GM23338 (cell line): Measurements from ENCODE around the gene JAM3. TPM values are rescaled to one million over a fixed set of nuclear protein-coding genes. Genes with fewer than 3 reads are reported as not detected.

Source experiments
- ATAC-seq: fragments of 200-7000 bp; cut with Tn5 transposase; 3 replicates; pipeline ENCODE4 v1.9.1; 2020
- DNase-seq: peaks from one replicate; pipeline ENCODE4 v3.0.0-alpha.2; 2015; ENCODE audit warnings: low spot score
- H2AFZ ChIP-seq: fragments of 200-600 bp; sonication (generic); 2 replicates; pipeline ENCODE4 v1.8.0; 2016; ENCODE audit warnings: antibody characterized with exemption, mild to moderate bottlenecking, moderate library complexity
- H3F3A ChIP-seq: fragments of 200-600 bp; sonication (generic); replicated peaks from 2 replicates; pipeline ENCODE4 v1.8.0; 2017; ENCODE audit warnings: antibody characterized with exemption, mixed run types, low read depth
- H3K27ac ChIP-seq: fragments of 200-600 bp; sonication (generic); 2 replicates; pipeline ENCODE4 v1.6.1; 2016; ENCODE audit warnings: low read depth
- H3K27me3 ChIP-seq: fragments of 200-600 bp; sonication (generic); 2 replicates; pipeline ENCODE4 v1.8.0; 2016; ENCODE audit warnings: mild to moderate bottlenecking, mixed run types, moderate library complexity; ENCODE audit not compliant: insufficient read depth
- H3K36me3 ChIP-seq: fragments of 200-600 bp; sonication (generic); 2 replicates; pipeline ENCODE4 v1.8.0; 2016; ENCODE audit warnings: mild to moderate bottlenecking; ENCODE audit not compliant: insufficient read depth
- H3K4me1 ChIP-seq: fragments of 200-600 bp; sonication (generic); 2 replicates; pipeline ENCODE4 v1.8.0; 2016; ENCODE audit warnings: mild to moderate bottlenecking, moderate library complexity; ENCODE audit not compliant: insufficient read depth
- H3K4me2 ChIP-seq: fragments of 200-600 bp; sonication (generic); 2 replicates; pipeline ENCODE4 v1.7.1; 2017; ENCODE audit warnings: mixed run types
- H3K4me3 ChIP-seq: fragments of 200-600 bp; sonication (generic); 2 replicates; pipeline ENCODE4 v1.6.1; 2016; ENCODE audit warnings: mixed run types
- H3K79me2 ChIP-seq: fragments of 200-600 bp; sonication (generic); replicated peaks from 2 replicates; pipeline ENCODE4 v1.8.0; 2017; ENCODE audit warnings: mild to moderate bottlenecking; ENCODE audit not compliant: insufficient read depth
- H3K9me2 ChIP-seq: fragments of 200-600 bp; sonication (generic); 2 replicates; pipeline ENCODE4 v1.8.0; 2017; ENCODE audit not compliant: insufficient read depth
- H4K20me1 ChIP-seq: fragments of 200-600 bp; sonication (generic); replicated peaks from 2 replicates; pipeline ENCODE4 v1.8.0; 2017; ENCODE audit warnings: mild to moderate bottlenecking; ENCODE audit not compliant: insufficient read depth
- H3K27ac Mint-ChIP-seq: 2 replicates; pipeline ENCODE4 v1.8.0; 2020; ENCODE audit warnings: inconsistent platforms, mild to moderate bottlenecking, moderate library complexity, mixed read lengths
- H3K27me3 Mint-ChIP-seq: 3 replicates; pipeline ENCODE4 v1.8.0; 2022; ENCODE audit warnings: low read depth, mild to moderate bottlenecking, moderate library complexity, mixed read lengths, inconsistent platforms; ENCODE audit not compliant: insufficient read depth, poor library complexity
- H3K36me3 Mint-ChIP-seq: 3 replicates; pipeline ENCODE4 v1.8.0; 2021; ENCODE audit warnings: low read depth, mild to moderate bottlenecking, inconsistent platforms, moderate library complexity, mixed read lengths
- H3K4me1 Mint-ChIP-seq: 3 replicates; pipeline ENCODE4 v1.8.0; 2020; ENCODE audit warnings: mild to moderate bottlenecking, inconsistent platforms, mixed read lengths
- H3K4me3 Mint-ChIP-seq: 3 replicates; pipeline ENCODE4 v1.8.0; 2021; ENCODE audit warnings: moderate library complexity, mild to moderate bottlenecking, inconsistent platforms, mixed read lengths
- H3K9me3 Mint-ChIP-seq: 3 replicates; pipeline ENCODE4 v1.8.0; 2020; ENCODE audit warnings: moderate library complexity, mild to moderate bottlenecking, inconsistent platforms, mixed read lengths
- CREB1 ChIP-seq: fragments of 250-450 bp; sonication (Bioruptor Pico); IDR thresholded peaks from 2 replicates; pipeline ENCODE4 v1.5.0; 2020; ENCODE audit warnings: low read depth, mild to moderate bottlenecking, moderate library complexity
- EZH2 ChIP-seq: fragments of 200-600 bp; sonication (generic); IDR thresholded peaks from one replicate; pipeline ENCODE4 v1.8.0; 2017; ENCODE audit warnings: antibody characterized with exemption, mild to moderate bottlenecking, low read depth; ENCODE audit not compliant: unreplicated experiment
- EZH2phosphoT487 ChIP-seq: fragments of 200-600 bp; sonication (generic); IDR thresholded peaks from one replicate; pipeline ENCODE4 v1.8.1; 2018; ENCODE audit warnings: antibody characterized with exemption; ENCODE audit not compliant: unreplicated experiment
- JUNB ChIP-seq: IDR thresholded peaks from one replicate; pipeline ENCODE4 v1.6.1; 2016; ENCODE audit warnings: antibody characterized with exemption; ENCODE audit not compliant: unreplicated experiment
- NANOG ChIP-seq: IDR thresholded peaks from 2 replicates; pipeline ENCODE4 v1.6.1; 2016; ENCODE audit warnings: antibody characterized with exemption, borderline replicate concordance
- POLR2AphosphoS5 ChIP-seq: IDR thresholded peaks from 2 replicates; pipeline ENCODE4 v1.6.1; 2016; ENCODE audit warnings: antibody characterized with exemption, low read depth
- STAT1 ChIP-seq: IDR thresholded peaks from one replicate; pipeline ENCODE4 v1.6.1; 2016; ENCODE audit warnings: antibody characterized with exemption; ENCODE audit not compliant: unreplicated experiment
- ZNF114 ChIP-seq: fragments of 250-450 bp; sonication (Bioruptor Pico); IDR thresholded peaks from 2 replicates; pipeline ENCODE4 v1.5.0; 2020; ENCODE audit warnings: mild to moderate bottlenecking, moderate library complexity
- ZNF331 ChIP-seq: fragments of 250-450 bp; sonication (Bioruptor Pico); IDR thresholded peaks from 2 replicates; pipeline ENCODE4 v1.5.0; 2020; ENCODE audit warnings: low read depth, mild to moderate bottlenecking, moderate library complexity
- polyA plus RNA-seq: library from polyadenylated mRNA; unstranded; fragments of >200 nt; fragmentation: Nextera tagmentation; extraction: Ambion mirVana; gene quantifications from 2 replicates; pipeline ENCODE4 v1.2.1, GENCODE V29; 2016
- total RNA-seq: library from RNA; depleted of rRNA; stranded (reverse); fragments of >200 nt; shearing (Covaris generic); gene quantifications from 2 replicates; pipeline ENCODE4 v1.2.3, GENCODE V29; 2014
- TF ChIP-seq, protein P1 (sequence below), 2 experiments: fragments of 200-600 bp in 1 of 2; sonication (generic) in 1 of 2; conservative IDR thresholded peaks; 2 replicates each; pipeline versions ENCODE4 v1.5.1 to v1.6.1; 2016 to 2017; ENCODE audit warnings: antibody characterized with exemption in 2 of 2, low read depth in 2 of 2, mild to moderate bottlenecking in 2 of 2, moderate library complexity in 1 of 2
- TF ChIP-seq, protein P2 (sequence below): fragments of 250-450 bp; sonication (Bioruptor Pico); IDR thresholded peaks from 2 replicates; pipeline ENCODE4 v1.5.0; 2020; ENCODE audit warnings: mild to moderate bottlenecking, moderate library complexity
- TF ChIP-seq, protein P3 (sequence below): IDR thresholded peaks from 2 replicates; pipeline ENCODE4 v1.6.1; 2016; ENCODE audit warnings: antibody characterized with exemption
- TF ChIP-seq, protein P4 (sequence below): IDR thresholded peaks from one replicate; pipeline ENCODE4 v1.6.1; 2018; ENCODE audit warnings: antibody characterized with exemption; ENCODE audit not compliant: unreplicated experiment

Gene JAM3
- total and polyA plus RNA-seq, 2 experiments from 2014 or later: 14.1 to 41.5 TPM

DNA sequence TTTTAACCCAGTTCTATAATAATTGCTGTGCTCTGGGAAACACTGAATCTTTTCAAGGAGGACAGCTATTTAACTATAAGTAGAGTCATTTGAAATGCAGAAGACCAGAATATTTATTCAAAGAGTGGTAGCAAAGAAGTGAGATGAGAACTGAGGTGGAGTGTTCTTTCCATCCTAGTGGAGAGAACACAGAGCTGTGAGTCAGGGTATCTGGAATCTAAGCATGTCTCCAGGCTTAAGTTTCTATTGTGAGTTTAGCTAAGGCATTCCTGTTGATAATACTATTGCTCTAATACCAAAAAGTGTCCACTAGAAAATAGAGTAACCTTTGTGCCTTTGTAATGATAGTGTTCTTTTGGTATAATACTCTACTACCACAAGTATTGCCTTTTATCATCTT lies 32.4 kb downstream of the JAM3 start:
- Histone ChIP-seq H3K27me3 (no peaks in the 10 kb centered on the region), H3K9me2 (no peaks in the 10 kb centered on the region), H3K79me2 (peaks cover 30% of the 10 kb centered on the region), H4K20me1 (no peaks in the 10 kb centered on the region; the same call in 1 of the 2 replicates), H3K27ac (no peak overlapping the region), H3K4me3 (no peak overlapping the region), H3K4me1 (peaks cover 11% of the 10 kb centered on the region), H3F3A (no peaks in the 10 kb centered on the region), H2AFZ (no peak overlapping the region), H3K4me2 (no peak overlapping the region), H3K36me3 (no peaks in the 10 kb centered on the region)
- H3K27ac Mint-ChIP-seq: no peak overlapping the region
- no peak overlapping the region for H3K4me3 Mint-ChIP-seq
- peaks cover 13% of the 10 kb centered on the region; the same call in 2 of the 3 replicates for H3K4me1 Mint-ChIP-seq
- ATAC-seq (no peak), DNase-seq (no peak)
- peaks cover 36% of the 10 kb centered on the region for H3K9me3 Mint-ChIP-seq
- H3K36me3 Mint-ChIP-seq: peaks cover 30% of the 10 kb centered on the region
- peaks cover 5% of the 10 kb centered on the region for H3K27me3 Mint-ChIP-seq
- TF ChIP-seq NANOG (no peak), POLR2AphosphoS5 (no peak), ZNF114 (CRISPR knock-in tag) (no peak), JUNB (no peak), EZH2phosphoT487 (no peak), EZH2 (no peak), STAT1 (no peak), ZNF331 (CRISPR knock-in tag) (no peak), CREB1 (CRISPR knock-in tag) (no peak)
- TF ChIP-seq, protein P1, sequence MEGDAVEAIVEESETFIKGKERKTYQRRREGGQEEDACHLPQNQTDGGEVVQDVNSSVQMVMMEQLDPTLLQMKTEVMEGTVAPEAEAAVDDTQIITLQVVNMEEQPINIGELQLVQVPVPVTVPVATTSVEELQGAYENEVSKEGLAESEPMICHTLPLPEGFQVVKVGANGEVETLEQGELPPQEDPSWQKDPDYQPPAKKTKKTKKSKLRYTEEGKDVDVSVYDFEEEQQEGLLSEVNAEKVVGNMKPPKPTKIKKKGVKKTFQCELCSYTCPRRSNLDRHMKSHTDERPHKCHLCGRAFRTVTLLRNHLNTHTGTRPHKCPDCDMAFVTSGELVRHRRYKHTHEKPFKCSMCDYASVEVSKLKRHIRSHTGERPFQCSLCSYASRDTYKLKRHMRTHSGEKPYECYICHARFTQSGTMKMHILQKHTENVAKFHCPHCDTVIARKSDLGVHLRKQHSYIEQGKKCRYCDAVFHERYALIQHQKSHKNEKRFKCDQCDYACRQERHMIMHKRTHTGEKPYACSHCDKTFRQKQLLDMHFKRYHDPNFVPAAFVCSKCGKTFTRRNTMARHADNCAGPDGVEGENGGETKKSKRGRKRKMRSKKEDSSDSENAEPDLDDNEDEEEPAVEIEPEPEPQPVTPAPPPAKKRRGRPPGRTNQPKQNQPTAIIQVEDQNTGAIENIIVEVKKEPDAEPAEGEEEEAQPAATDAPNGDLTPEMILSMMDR (conservative IDR thresholded peaks at IDR 0.05; ENCODE audit: low read depth in 2 of 2): no peak
- TF ChIP-seq, protein P2, sequence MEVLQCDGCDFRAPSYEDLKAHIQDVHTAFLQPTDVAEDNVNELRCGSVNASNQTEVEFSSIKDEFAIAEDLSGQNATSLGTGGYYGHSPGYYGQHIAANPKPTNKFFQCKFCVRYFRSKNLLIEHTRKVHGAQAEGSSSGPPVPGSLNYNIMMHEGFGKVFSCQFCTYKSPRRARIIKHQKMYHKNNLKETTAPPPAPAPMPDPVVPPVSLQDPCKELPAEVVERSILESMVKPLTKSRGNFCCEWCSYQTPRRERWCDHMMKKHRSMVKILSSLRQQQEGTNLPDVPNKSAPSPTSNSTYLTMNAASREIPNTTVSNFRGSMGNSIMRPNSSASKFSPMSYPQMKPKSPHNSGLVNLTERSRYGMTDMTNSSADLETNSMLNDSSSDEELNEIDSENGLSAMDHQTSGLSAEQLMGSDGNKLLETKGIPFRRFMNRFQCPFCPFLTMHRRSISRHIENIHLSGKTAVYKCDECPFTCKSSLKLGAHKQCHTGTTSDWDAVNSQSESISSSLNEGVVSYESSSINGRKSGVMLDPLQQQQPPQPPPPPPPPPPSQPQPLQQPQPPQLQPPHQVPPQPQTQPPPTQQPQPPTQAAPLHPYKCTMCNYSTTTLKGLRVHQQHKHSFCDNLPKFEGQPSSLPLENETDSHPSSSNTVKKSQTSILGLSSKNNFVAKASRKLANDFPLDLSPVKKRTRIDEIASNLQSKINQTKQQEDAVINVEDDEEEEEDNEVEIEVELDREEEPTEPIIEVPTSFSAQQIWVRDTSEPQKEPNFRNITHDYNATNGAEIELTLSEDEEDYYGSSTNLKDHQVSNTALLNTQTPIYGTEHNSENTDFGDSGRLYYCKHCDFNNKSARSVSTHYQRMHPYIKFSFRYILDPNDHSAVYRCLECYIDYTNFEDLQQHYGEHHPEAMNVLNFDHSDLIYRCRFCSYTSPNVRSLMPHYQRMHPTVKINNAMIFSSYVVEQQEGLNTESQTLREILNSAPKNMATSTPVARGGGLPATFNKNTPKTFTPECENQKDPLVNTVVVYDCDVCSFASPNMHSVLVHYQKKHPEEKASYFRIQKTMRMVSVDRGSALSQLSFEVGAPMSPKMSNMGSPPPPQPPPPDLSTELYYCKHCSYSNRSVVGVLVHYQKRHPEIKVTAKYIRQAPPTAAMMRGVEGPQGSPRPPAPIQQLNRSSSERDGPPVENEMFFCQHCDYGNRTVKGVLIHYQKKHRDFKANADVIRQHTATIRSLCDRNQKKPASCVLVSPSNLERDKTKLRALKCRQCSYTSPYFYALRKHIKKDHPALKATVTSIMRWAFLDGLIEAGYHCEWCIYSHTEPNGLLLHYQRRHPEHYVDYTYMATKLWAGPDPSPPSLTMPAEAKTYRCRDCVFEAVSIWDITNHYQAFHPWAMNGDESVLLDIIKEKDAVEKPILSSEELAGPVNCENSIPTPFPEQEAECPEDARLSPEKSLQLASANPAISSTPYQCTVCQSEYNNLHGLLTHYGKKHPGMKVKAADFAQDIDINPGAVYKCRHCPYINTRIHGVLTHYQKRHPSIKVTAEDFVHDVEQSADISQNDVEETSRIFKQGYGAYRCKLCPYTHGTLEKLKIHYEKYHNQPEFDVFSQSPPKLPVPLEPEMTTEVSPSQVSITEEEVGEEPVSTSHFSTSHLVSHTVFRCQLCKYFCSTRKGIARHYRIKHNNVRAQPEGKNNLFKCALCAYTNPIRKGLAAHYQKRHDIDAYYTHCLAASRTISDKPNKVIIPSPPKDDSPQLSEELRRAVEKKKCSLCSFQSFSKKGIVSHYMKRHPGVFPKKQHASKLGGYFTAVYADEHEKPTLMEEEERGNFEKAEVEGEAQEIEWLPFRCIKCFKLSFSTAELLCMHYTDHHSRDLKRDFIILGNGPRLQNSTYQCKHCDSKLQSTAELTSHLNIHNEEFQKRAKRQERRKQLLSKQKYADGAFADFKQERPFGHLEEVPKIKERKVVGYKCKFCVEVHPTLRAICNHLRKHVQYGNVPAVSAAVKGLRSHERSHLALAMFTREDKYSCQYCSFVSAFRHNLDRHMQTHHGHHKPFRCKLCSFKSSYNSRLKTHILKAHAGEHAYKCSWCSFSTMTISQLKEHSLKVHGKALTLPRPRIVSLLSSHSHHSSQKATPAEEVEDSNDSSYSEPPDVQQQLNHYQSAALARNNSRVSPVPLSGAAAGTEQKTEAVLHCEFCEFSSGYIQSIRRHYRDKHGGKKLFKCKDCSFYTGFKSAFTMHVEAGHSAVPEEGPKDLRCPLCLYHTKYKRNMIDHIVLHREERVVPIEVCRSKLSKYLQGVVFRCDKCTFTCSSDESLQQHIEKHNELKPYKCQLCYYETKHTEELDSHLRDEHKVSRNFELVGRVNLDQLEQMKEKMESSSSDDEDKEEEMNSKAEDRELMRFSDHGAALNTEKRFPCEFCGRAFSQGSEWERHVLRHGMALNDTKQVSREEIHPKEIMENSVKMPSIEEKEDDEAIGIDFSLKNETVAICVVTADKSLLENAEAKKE (CRISPR knock-in tag): no peak
- TF ChIP-seq, protein P3, sequence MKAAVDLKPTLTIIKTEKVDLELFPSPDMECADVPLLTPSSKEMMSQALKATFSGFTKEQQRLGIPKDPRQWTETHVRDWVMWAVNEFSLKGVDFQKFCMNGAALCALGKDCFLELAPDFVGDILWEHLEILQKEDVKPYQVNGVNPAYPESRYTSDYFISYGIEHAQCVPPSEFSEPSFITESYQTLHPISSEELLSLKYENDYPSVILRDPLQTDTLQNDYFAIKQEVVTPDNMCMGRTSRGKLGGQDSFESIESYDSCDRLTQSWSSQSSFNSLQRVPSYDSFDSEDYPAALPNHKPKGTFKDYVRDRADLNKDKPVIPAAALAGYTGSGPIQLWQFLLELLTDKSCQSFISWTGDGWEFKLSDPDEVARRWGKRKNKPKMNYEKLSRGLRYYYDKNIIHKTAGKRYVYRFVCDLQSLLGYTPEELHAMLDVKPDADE: no peak
- TF ChIP-seq, protein P4, sequence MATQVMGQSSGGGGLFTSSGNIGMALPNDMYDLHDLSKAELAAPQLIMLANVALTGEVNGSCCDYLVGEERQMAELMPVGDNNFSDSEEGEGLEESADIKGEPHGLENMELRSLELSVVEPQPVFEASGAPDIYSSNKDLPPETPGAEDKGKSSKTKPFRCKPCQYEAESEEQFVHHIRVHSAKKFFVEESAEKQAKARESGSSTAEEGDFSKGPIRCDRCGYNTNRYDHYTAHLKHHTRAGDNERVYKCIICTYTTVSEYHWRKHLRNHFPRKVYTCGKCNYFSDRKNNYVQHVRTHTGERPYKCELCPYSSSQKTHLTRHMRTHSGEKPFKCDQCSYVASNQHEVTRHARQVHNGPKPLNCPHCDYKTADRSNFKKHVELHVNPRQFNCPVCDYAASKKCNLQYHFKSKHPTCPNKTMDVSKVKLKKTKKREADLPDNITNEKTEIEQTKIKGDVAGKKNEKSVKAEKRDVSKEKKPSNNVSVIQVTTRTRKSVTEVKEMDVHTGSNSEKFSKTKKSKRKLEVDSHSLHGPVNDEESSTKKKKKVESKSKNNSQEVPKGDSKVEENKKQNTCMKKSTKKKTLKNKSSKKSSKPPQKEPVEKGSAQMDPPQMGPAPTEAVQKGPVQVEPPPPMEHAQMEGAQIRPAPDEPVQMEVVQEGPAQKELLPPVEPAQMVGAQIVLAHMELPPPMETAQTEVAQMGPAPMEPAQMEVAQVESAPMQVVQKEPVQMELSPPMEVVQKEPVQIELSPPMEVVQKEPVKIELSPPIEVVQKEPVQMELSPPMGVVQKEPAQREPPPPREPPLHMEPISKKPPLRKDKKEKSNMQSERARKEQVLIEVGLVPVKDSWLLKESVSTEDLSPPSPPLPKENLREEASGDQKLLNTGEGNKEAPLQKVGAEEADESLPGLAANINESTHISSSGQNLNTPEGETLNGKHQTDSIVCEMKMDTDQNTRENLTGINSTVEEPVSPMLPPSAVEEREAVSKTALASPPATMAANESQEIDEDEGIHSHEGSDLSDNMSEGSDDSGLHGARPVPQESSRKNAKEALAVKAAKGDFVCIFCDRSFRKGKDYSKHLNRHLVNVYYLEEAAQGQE: no peak
